H1 (cell line): ENCODE results near the gene ICAM5. TPM values are rescaled to one million over a fixed set of nuclear protein-coding genes. Genes with fewer than 3 reads are reported as not detected.

Source experiments
- CTCF ChIA-PET: fragments of 300-600 bp; sonication (Branson Sonifier 250); formaldehyde crosslinking; loops from one replicate; lab custom pipeline; 2021; ENCODE audit not compliant: partially characterized antibody; lab: Charles Lee
- POLR2A ChIA-PET: fragments of 300-600 bp; sonication (Branson Sonifier 250); formaldehyde crosslinking; loops from one replicate; lab custom pipeline; 2021; ENCODE audit warnings: inconsistent platforms; ENCODE audit not compliant: partially characterized antibody; lab: Charles Lee
- DNase-seq, 2 experiments: peaks; one replicate each; pipeline versions ENCODE4 v3.0.0 to v3.0.0-alpha.2; 2010 to 2022; ENCODE audit warnings: low spot score in 2 of 2, low read depth in 1 of 2, mixed read lengths in 1 of 2
- FAIRE-seq: peaks from 2 replicates; lab custom pipeline; 2011; peaks lifted over from hg19 to GRCh38; lab: Jason Lieb, UNC
- H2AFZ ChIP-seq: 2 replicates; pipeline ENCODE4 v1.8.1; 2012; ENCODE audit warnings: low read length, inconsistent platforms
- H2AK5ac ChIP-seq: 2 replicates; pipeline ENCODE4 v1.6.1; 2013; ENCODE audit warnings: low read depth, low read length
- H2BK120ac ChIP-seq: replicated peaks from 2 replicates; pipeline ENCODE3; 2013; ENCODE audit warnings: low read depth, low read length, inconsistent platforms
- H2BK12ac ChIP-seq: 2 replicates; pipeline ENCODE4 v1.6.1; 2013; ENCODE audit warnings: low read depth, low read length
- H2BK15ac ChIP-seq: 2 replicates; pipeline ENCODE4 v1.6.1; 2013; ENCODE audit warnings: low read length
- H2BK20ac ChIP-seq: 2 replicates; pipeline ENCODE4 v1.6.1; 2013; ENCODE audit warnings: low read length
- H2BK5ac ChIP-seq: 2 replicates; pipeline ENCODE4 v1.6.1; 2013; ENCODE audit warnings: low read depth, low read length
- H3K14ac ChIP-seq: 2 replicates; pipeline ENCODE4 v1.6.1; 2013; ENCODE audit warnings: inconsistent platforms; ENCODE audit not compliant: insufficient read length
- H3K18ac ChIP-seq: 2 replicates; pipeline ENCODE4 v1.6.1; 2013; ENCODE audit warnings: low read length; ENCODE audit errors: extremely low read depth
- H3K23ac ChIP-seq: 2 replicates; pipeline ENCODE4 v1.6.1; 2013; ENCODE audit warnings: inconsistent platforms; ENCODE audit not compliant: insufficient read length
- H3K23me2 ChIP-seq: 2 replicates; pipeline ENCODE4 v1.6.1; 2013; ENCODE audit warnings: low read depth, low read length
- H3K27ac ChIP-seq: 2 replicates; pipeline ENCODE4 v1.6.1; 2011; ENCODE audit warnings: low read depth, low read length, inconsistent platforms
- H3K27me3 ChIP-seq, 4 experiments: replicated peaks in 1 of 4; 1 replicate in 1 of 4; 2 replicates in 3 of 4; pipeline versions ENCODE4 v1.6.1 to v1.8.1; 2011 to 2013; ENCODE audit warnings: low read length in 3 of 4, mild to moderate bottlenecking in 3 of 4, inconsistent platforms in 2 of 4, mixed read lengths in 2 of 4, moderate library complexity in 1 of 4; ENCODE audit not compliant: control insufficient read depth in 3 of 4, insufficient read depth in 3 of 4; ENCODE audit errors: extremely low read depth in 1 of 4
- H3K36me3 ChIP-seq, 4 experiments: 2 replicates each; pipeline versions ENCODE4 v1.6.1 to v1.8.1; 2011 to 2013; ENCODE audit warnings: mild to moderate bottlenecking in 4 of 4, low read length in 3 of 4, moderate library complexity in 2 of 4, control low read depth in 1 of 4, inconsistent platforms in 1 of 4; ENCODE audit not compliant: insufficient read depth in 4 of 4, control insufficient read depth in 2 of 4
- H3K4ac ChIP-seq: replicated peaks from 2 replicates; pipeline ENCODE3; 2013; ENCODE audit warnings: low read length, low read depth, mixed read lengths, inconsistent platforms; ENCODE audit not compliant: insufficient read length
- H3K4me1 ChIP-seq, 4 experiments: replicated peaks in 1 of 4; 1 replicate in 1 of 4; 2 replicates in 3 of 4; pipeline versions ENCODE4 v1.6.1 to v1.8.1; 2011 to 2013; ENCODE audit warnings: low read length in 3 of 4, inconsistent platforms in 2 of 4, mixed read lengths in 1 of 4; ENCODE audit not compliant: insufficient read depth in 4 of 4, control insufficient read depth in 3 of 4
- H3K4me2 ChIP-seq, 2 experiments: 2 replicates each; pipeline versions ENCODE4 v1.6.1 to v1.8.1; 2011 to 2013; ENCODE audit warnings: low read depth in 2 of 2, low read length in 2 of 2, control low read depth in 1 of 2, inconsistent platforms in 1 of 2, mild to moderate bottlenecking in 1 of 2; ENCODE audit not compliant: insufficient read depth in 1 of 2
- H3K4me3 ChIP-seq, 4 experiments: fragments of 200-600, 300-600 bp in 1 of 4; sonication (generic), shearing (Covaris generic), sonication (Bioruptor Twin) in 1 of 4; 2 replicates each; pipeline versions ENCODE4 v1.5.1 to v1.8.1; 2011 to 2016; ENCODE audit warnings: low read length in 4 of 4, low read depth in 3 of 4, control low read depth in 2 of 4, inconsistent platforms in 2 of 4, mild to moderate bottlenecking in 2 of 4, mixed read lengths in 1 of 4, moderate library complexity in 1 of 4; ENCODE audit not compliant: insufficient read depth in 2 of 4; ENCODE audit errors: extremely low read depth in 1 of 4
- H3K56ac ChIP-seq: replicated peaks from 2 replicates; pipeline ENCODE3; 2013; ENCODE audit warnings: low read depth, mild to moderate bottlenecking, mixed read lengths, low read length, inconsistent platforms; ENCODE audit not compliant: insufficient read length
- H3K79me1 ChIP-seq: 2 replicates; pipeline ENCODE4 v1.6.1; 2013; ENCODE audit warnings: low read depth, low read length, control low read depth
- H3K79me2 ChIP-seq, 2 experiments: 2 replicates each; pipeline versions ENCODE4 v1.6.1 to v1.8.1; 2012 to 2013; ENCODE audit warnings: low read length in 2 of 2, mild to moderate bottlenecking in 2 of 2, inconsistent platforms in 1 of 2; ENCODE audit not compliant: insufficient read depth in 2 of 2, control insufficient read depth in 1 of 2
- H3K9ac ChIP-seq, 4 experiments: replicated peaks in 1 of 4; 1 replicate in 1 of 4; 2 replicates in 3 of 4; pipeline versions ENCODE4 v1.6.1 to v1.8.1; 2011 to 2013; ENCODE audit warnings: low read depth in 3 of 4, low read length in 3 of 4, control low read depth in 2 of 4, mild to moderate bottlenecking in 2 of 4, moderate library complexity in 2 of 4, inconsistent platforms in 1 of 4; ENCODE audit errors: extremely low read depth in 1 of 4
- H3K9me3 ChIP-seq, 2 experiments: 2 replicates each; pipeline versions ENCODE4 v1.6.1 to v1.8.1; 2012 to 2013; ENCODE audit warnings: mild to moderate bottlenecking in 2 of 2, moderate library complexity in 2 of 2, control low read depth in 1 of 2, inconsistent platforms in 1 of 2, low read depth in 1 of 2, low read length in 1 of 2, mixed read lengths in 1 of 2; ENCODE audit not compliant: insufficient read depth in 2 of 2
- H4K20me1 ChIP-seq, 2 experiments: replicated peaks in 1 of 2; 2 replicates each; pipeline versions ENCODE3 to v1.8.1; 2011 to 2013; ENCODE audit warnings: inconsistent platforms in 2 of 2, low read length in 2 of 2, mild to moderate bottlenecking in 1 of 2; ENCODE audit not compliant: insufficient read depth in 2 of 2, control insufficient read depth in 1 of 2
- H4K5ac ChIP-seq: 2 replicates; pipeline ENCODE4 v1.6.1; 2013; ENCODE audit warnings: low read length, low read depth, mixed read lengths, inconsistent platforms; ENCODE audit not compliant: insufficient read length
- H4K8ac ChIP-seq: 2 replicates; pipeline ENCODE4 v1.8.0; 2013; ENCODE audit warnings: mild to moderate bottlenecking, moderate library complexity, low read length, inconsistent platforms; ENCODE audit not compliant: insufficient read depth; ENCODE audit errors: extremely low read depth
- H4K91ac ChIP-seq: replicated peaks from 2 replicates; pipeline ENCODE3; 2013; ENCODE audit warnings: low read length, mixed read lengths, inconsistent platforms; ENCODE audit not compliant: insufficient read length
- CHD2 ChIP-seq: IDR thresholded peaks from 2 replicates; pipeline ENCODE4 v1.6.1; 2012; ENCODE audit warnings: low read length, improper control_type of control experiment
- CTBP2 ChIP-seq: IDR thresholded peaks from 2 replicates; pipeline ENCODE4 v1.7.0; 2011; ENCODE audit warnings: borderline replicate concordance, mild to moderate bottlenecking, moderate library complexity, mixed read lengths, low read length; ENCODE audit not compliant: insufficient read depth, insufficient read length
- E2F6 ChIP-seq: IDR thresholded peaks from 2 replicates; pipeline ENCODE4 v1.6.1; 2012; ENCODE audit warnings: inconsistent platforms
- HDAC2 ChIP-seq, 2 experiments: fragments of 300-600 bp in 1 of 2; sonication (generic) in 1 of 2; IDR thresholded peaks; 2 replicates each; pipeline ENCODE4 v1.6.1; 2011 to 2012; ENCODE audit warnings: low read depth in 2 of 2, low read length in 2 of 2, mild to moderate bottlenecking in 2 of 2, moderate library complexity in 2 of 2, borderline replicate concordance in 1 of 2, inconsistent platforms in 1 of 2
- JUN ChIP-seq: IDR thresholded peaks from 2 replicates; pipeline ENCODE4 v1.6.1; 2011; ENCODE audit warnings: low read depth, mild to moderate bottlenecking, improper control_type of control experiment, low read length
- RAD21 ChIP-seq, 2 experiments: IDR thresholded peaks in 1 of 2; conservative IDR thresholded peaks in 1 of 2; 2 replicates each; pipeline ENCODE4 v1.6.1; 2011; ENCODE audit warnings: low read depth in 2 of 2, low read length in 2 of 2, improper control_type of control experiment in 1 of 2, inconsistent platforms in 1 of 2, mild to moderate bottlenecking in 1 of 2, moderate library complexity in 1 of 2
- RFX5 ChIP-seq: IDR thresholded peaks from 2 replicates; pipeline ENCODE4 v1.6.1; 2011; ENCODE audit warnings: low read depth, low read length, improper control_type of control experiment, borderline replicate concordance
- SRF ChIP-seq: IDR thresholded peaks from 2 replicates; pipeline ENCODE4 v1.6.1; 2011; ENCODE audit warnings: mild to moderate bottlenecking, low read depth, low read length, moderate library complexity
- TAF1 ChIP-seq: IDR thresholded peaks from 2 replicates; pipeline ENCODE4 v1.6.1; 2011; ENCODE audit warnings: mild to moderate bottlenecking, low read depth, low read length
- WGBS, 2 experiments: shearing (Covaris generic) in 1 of 2; methylation state at CpG; one replicate each; pipeline versions ENCODE4 v1.1.6 to v1.1.7; 2013 to 2015; ENCODE audit warnings: low lambda C conversion rate in 2 of 2, mixed read lengths in 2 of 2, inconsistent platforms in 1 of 2, low coverage in 1 of 2, missing lambda C conversion rate in 1 of 2; ENCODE audit not compliant: insufficient replicate concordance in 2 of 2, insufficient coverage in 1 of 2, insufficient read length in 1 of 2; ENCODE audit errors: extremely low coverage in 1 of 2, missing lambda C conversion rate in 1 of 2; 5-methylcytosine and 5-hydroxymethylcytosine counted together
- polyA plus RNA-seq, 7 experiments: library from polyadenylated mRNA; depleted of rRNA in 3 of 7; stranded (reverse) in 5 of 7; unstranded in 2 of 7; fragments of >200 nt in 5 of 7; fragments of 200-250 nt in 2 of 7; gene quantifications; 1 replicate in 5 of 7; 2 replicates in 1 of 7; 4 replicates in 1 of 7; pipeline versions ENCODE4 v1.2.1 to v1.2.3, GENCODE V29; 2011 to 2013; ENCODE audit warnings: missing spikeins in 2 of 7, mixed read lengths in 2 of 7
- total RNA-seq: library from RNA; stranded (reverse); fragmentation: NEBNext Ultra II Directional; extraction: Animal tissue kit (Norgen Biotek cat#: 25700); gene quantifications from 2 replicates; pipeline ENCODE4 v1.2.1, GENCODE V29; 2021
- TF ChIP-seq, protein P1 (sequence below), 3 experiments: IDR thresholded peaks; 1 replicate in 2 of 3; 2 replicates in 1 of 3; pipeline versions ENCODE4 v1.5.1 to v1.6.1; 2011; ENCODE audit warnings: low read length in 3 of 3, mild to moderate bottlenecking in 3 of 3, inconsistent platforms in 2 of 3, low read depth in 1 of 3, moderate library complexity in 1 of 3; ENCODE audit not compliant: insufficient read depth in 1 of 3; ENCODE audit errors: control extremely low read depth in 1 of 3

Gene ICAM5
- total and polyA plus RNA-seq, 2 of the 8 experiments (the other 6 are each of a cell fraction or from before 2014, with no cell fraction given): 3.9 to 4.8 TPM

DNA sequence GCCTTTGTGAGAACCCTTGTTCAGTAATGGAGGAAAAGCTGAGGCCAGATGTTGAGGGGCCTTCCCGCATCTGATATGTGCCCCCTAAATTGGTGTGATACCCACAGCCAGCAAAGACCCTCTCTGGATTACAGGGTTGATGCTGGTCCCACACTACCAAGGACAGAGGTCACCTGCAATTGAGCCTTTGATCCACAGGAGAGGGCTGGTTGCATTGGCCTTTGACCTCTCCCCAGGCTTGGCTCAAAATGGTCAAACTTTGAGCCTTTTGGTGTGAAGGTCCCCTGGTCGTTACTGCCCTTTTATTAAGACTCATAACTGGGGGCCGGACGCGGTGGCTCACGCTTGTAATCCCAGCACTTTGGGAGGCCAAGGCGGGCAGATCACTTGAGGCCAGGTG, 46.1 kb upstream of the ICAM5 start:
- no peak overlapping the region for H4K5ac ChIP-seq
- no peaks in the 10 kb centered on the region for H4K20me1 ChIP-seq
- 95% methylated on average over 7 of the region's 7 CpGs; no CpG with 5 or more reads in 1 of the 2 experiments for WGBS, 2 experiments
- no peak overlapping the region for H3K27ac ChIP-seq
- no peak overlapping the region for H2BK12ac ChIP-seq
- no peak overlapping the region for H3K4ac ChIP-seq
- no peak overlapping the region for H2BK15ac ChIP-seq
- FAIRE-seq: no peak
- no peaks in the 10 kb centered on the region for H3K36me3 ChIP-seq
- H3K79me1 ChIP-seq: no peaks in the 10 kb centered on the region
- H3K23me2 ChIP-seq: no peaks in the 10 kb centered on the region
- H4K8ac ChIP-seq: no peak overlapping the region
- H2AK5ac ChIP-seq: no peak overlapping the region
- no peak overlapping the region for H4K91ac ChIP-seq
- POLR2A ChIA-PET: interaction anchor here (0.7 to 2.0 kb wide), 2 partner anchors 13 to 177 kb away, joined by 3 to 8 read pairs; partner anchors contain the start of genes PDE4A and S1PR2
- no peak overlapping the region for H3K9ac ChIP-seq
- no peak for DNase-seq
- H3K56ac ChIP-seq: no peak overlapping the region
- no peak overlapping the region for H2AFZ ChIP-seq
- no peak overlapping the region for H3K23ac ChIP-seq
- no peaks in the 10 kb centered on the region for H3K27me3 ChIP-seq
- H2BK5ac ChIP-seq: no peak overlapping the region
- CTCF ChIA-PET: interaction anchor here (1.5 to 7.7 kb wide), 2 partner anchors 16 to 82 kb away, joined by 4 to 57 read pairs; no protein-coding TSS in a partner anchor
- no peaks in the 10 kb centered on the region for H3K9me3 ChIP-seq
- H3K14ac ChIP-seq: no peak overlapping the region
- no peaks in the 10 kb centered on the region for H3K79me2 ChIP-seq
- no peak overlapping the region for H3K18ac ChIP-seq
- H3K4me1 ChIP-seq: peaks cover 0 to 7% (median 2%) of the 10 kb centered on the region in 4 experiments; a peak in 4 of 7 replicates
- no peak overlapping the region for H3K4me2 ChIP-seq
- no peak overlapping the region for H3K4me3 ChIP-seq
- no peak overlapping the region for H2BK120ac ChIP-seq
- H2BK20ac ChIP-seq: no peak overlapping the region
- TF ChIP-seq CHD2 (no peak), HDAC2 (IDR thresholded peaks at IDR 0.05; ENCODE audit: borderline replicate concordance in 1 of 2, low read depth in 2 of 2, low read length in 2 of 2) (no peak), TAF1 (no peak), JUN (no peak), RAD21 (IDR thresholded peaks at IDR 0.05 in 1 of 2, conservative IDR thresholded peaks at IDR 0.05 in 1 of 2; ENCODE audit: low read depth in 2 of 2, low read length in 2 of 2) (no peak), RFX5 (no peak), SRF (no peak), E2F6 (no peak), CTBP2 (no peak)
- TF ChIP-seq, protein P1, sequence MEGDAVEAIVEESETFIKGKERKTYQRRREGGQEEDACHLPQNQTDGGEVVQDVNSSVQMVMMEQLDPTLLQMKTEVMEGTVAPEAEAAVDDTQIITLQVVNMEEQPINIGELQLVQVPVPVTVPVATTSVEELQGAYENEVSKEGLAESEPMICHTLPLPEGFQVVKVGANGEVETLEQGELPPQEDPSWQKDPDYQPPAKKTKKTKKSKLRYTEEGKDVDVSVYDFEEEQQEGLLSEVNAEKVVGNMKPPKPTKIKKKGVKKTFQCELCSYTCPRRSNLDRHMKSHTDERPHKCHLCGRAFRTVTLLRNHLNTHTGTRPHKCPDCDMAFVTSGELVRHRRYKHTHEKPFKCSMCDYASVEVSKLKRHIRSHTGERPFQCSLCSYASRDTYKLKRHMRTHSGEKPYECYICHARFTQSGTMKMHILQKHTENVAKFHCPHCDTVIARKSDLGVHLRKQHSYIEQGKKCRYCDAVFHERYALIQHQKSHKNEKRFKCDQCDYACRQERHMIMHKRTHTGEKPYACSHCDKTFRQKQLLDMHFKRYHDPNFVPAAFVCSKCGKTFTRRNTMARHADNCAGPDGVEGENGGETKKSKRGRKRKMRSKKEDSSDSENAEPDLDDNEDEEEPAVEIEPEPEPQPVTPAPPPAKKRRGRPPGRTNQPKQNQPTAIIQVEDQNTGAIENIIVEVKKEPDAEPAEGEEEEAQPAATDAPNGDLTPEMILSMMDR (IDR thresholded peaks at IDR 0.05; ENCODE audit: control extremely low read depth in 1 of 3, insufficient read depth in 1 of 3, low read depth in 1 of 3, low read length in 3 of 3): no peak
